Lower leg skin (tissue), 4 donors: ENCODE results near the gene TRIP11. TPM values are rescaled to one million over a fixed set of nuclear protein-coding genes. Genes with fewer than 3 reads are reported as not detected.

Experiments used
- DNase-seq, 2 donors: peaks; one replicate each; pipeline ENCODE4 v3.0.0-alpha.2; 2019; ENCODE audit warnings: low spot score in 2 of 2
- H3K4me3 ChIP-seq: fragments of 200-600 bp; sonication (generic); 2 replicates; pipeline ENCODE4 v1.5.1; 2017; ENCODE audit warnings: mild to moderate bottlenecking, low read depth; ENCODE audit not compliant: poor library complexity, severe bottlenecking
- POLR2A ChIP-seq, 2 donors: fragments of 450-650 bp; IDR thresholded peaks; one replicate each; pipeline ENCODE4 v1.6.1; 2016 to 2017; ENCODE audit warnings: antibody characterized with exemption in 2 of 2, mild to moderate bottlenecking in 1 of 2, moderate library complexity in 1 of 2
- WGBS, 2 donors: methylation state at CpG; one replicate each; pipeline ENCODE4 v1.1.5; 2018; 5-methylcytosine and 5-hydroxymethylcytosine counted together
- intact Hi-C: fragments of 100-400 bp; cut with DNase I; formaldehyde crosslinking; loops from one replicate; pipeline ENCODE4 v1.15.0; 2023; ENCODE audit warnings: low total_unique reads
- total RNA-seq, 4 donors: library from RNA; depleted of rRNA; stranded (reverse); fragments of >200 nt; gene quantifications; one replicate each; pipeline ENCODE4 v1.1.0, GENCODE V29; 2016
- TF ChIP-seq, protein P1 (sequence below), 3 donors: fragments of 450-650 bp; IDR thresholded peaks; one replicate each; pipeline ENCODE4 v1.5.1; 2016; ENCODE audit warnings: antibody characterized with exemption in 3 of 3, mild to moderate bottlenecking in 3 of 3, moderate library complexity in 2 of 3

TRIP11 gene
- total RNA-seq, 4 donors from 2014 or later = 18.5 to 37.0 (median 28.8) TPM

DNA sequence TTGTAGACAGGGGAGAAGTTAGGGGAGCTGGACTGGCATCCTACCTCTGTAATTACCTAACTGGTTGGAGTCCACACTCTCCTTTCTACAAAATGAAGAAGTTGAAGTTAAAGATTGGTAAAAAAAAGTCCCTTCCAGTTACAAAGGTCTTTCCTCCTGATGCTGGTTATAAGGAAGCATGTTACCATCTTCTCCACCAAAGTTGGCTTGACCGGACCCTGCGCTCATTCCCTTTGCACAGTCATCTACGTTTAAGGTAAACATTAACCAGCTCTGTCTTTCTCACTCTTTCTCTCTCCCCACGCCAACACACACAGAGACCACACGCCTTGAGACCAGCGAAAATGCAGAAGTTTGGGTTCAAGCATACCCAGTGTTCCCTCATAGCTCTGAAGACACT lies 104.3 kb downstream of the TRIP11 start:
- 95% methylated on average over 6 of the region's 6 CpGs for WGBS, 2 donors
- no peak overlapping the region for H3K4me3 ChIP-seq
- TF ChIP-seq, protein P1, sequence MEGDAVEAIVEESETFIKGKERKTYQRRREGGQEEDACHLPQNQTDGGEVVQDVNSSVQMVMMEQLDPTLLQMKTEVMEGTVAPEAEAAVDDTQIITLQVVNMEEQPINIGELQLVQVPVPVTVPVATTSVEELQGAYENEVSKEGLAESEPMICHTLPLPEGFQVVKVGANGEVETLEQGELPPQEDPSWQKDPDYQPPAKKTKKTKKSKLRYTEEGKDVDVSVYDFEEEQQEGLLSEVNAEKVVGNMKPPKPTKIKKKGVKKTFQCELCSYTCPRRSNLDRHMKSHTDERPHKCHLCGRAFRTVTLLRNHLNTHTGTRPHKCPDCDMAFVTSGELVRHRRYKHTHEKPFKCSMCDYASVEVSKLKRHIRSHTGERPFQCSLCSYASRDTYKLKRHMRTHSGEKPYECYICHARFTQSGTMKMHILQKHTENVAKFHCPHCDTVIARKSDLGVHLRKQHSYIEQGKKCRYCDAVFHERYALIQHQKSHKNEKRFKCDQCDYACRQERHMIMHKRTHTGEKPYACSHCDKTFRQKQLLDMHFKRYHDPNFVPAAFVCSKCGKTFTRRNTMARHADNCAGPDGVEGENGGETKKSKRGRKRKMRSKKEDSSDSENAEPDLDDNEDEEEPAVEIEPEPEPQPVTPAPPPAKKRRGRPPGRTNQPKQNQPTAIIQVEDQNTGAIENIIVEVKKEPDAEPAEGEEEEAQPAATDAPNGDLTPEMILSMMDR (IDR thresholded peaks at IDR 0.05) = no peak
- no peak for TF ChIP-seq POLR2A (IDR thresholded peaks at IDR 0.05)
- no peak for DNase-seq
- intact Hi-C loops = no loop called here

DNA sequence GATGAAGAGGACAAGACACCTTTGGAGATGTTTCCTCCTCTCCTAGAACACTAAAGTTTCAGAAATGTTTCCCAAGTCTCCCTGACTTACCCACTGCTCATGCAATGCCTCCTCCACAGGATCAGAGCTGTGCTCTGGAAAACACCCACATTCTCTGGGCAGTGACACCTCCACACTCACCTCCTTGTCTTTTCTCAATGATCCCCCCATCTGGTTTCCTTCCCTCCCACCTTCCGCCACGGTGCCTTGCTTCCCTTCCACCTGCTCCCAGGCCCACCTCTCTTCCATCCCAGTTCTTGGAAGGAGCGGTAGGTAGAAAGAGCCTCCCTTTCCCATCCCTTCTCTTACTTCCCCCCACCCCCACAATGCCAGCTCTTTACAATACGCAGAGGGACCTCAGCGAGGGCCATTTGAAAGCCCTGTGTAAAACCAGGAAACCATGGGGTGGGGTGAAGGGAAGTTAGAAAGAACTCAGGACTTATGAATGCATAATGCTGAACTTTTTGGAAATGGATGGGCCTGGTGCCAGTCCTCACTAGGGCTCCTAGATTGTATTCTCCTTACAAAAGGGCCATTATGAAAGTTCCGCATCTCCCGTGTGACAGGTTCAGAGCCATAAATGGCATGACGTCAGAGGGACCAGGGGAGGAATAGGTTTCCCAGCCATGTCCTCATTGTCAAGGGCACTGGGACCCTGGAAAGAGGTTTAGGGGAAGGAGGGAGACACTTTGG lies 105.1 kb downstream of the TRIP11 start:
- WGBS, 2 donors = 70 to 81% methylated on average over 8 of the region's 8 CpGs
- intact Hi-C loops = no loop called here
- H3K4me3 ChIP-seq = no peak overlapping the region
- no peak for DNase-seq
- no peak for TF ChIP-seq POLR2A (IDR thresholded peaks at IDR 0.05)
- TF ChIP-seq, protein P1 (IDR thresholded peaks at IDR 0.05) = no peak

DNA sequence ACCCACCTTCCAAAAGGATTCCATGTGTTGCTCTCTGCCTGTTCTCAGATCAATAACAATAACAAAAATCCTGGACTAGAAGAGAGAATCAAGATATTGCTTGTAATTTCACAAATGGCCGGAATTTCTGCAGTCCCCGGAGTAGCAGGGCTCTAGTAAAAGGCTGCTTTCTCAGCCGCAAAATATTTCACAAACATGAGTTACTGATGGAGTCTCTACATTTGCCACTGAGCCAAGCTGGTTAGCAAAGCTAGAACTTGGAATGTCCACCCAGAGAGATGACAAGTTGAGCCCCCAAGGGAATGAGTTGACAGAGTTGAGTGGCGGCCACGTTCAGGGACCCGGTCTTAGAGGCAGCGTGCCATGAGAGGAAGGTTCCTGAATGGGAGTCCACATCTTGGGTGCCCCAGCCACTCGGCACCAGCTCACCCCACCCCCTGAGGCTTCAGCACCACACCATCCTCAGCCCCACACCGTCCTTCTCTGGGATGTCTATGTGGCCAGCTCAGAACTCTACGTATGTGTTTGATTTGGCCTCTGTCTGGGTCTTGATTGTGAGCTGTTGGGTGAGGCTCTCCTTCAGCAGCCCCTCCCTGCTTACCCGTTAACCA lies 108.3 kb downstream of the TRIP11 start:
- intact Hi-C loops = no loop called here
- WGBS, 2 donors = 80 to 82% methylated on average over 11 of the region's 11 CpGs

DNA sequence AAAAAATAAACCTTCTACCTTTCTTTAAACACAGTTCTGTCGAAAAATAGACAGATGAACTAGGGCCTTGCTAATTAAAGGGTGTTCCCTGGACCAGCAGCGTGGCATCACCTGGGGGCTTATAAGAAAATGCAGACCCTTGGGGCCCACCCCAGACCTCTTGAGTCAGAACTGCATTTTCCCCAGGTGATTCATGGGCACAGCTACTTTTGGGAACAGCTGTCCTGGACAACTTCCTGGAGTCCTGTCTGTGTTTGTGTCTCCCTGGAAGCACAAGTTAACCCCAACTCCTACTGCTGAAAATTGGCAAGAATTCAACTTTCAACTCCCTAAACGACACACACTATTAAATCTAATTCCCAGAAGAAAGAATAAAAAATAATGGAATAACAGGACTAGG lies 110.2 kb downstream of the TRIP11 start:
- DNase-seq = no peak
- TF ChIP-seq, protein P1 (IDR thresholded peaks at IDR 0.05) = no peak
- no peak for TF ChIP-seq POLR2A (IDR thresholded peaks at IDR 0.05)
- 62 to 64% methylated on average over 3 of the region's 3 CpGs for WGBS, 2 donors
- H3K4me3 ChIP-seq = no peak overlapping the region
- intact Hi-C loops = no loop called here

More for the DNA sequence above, 108.3 kb downstream of the TRIP11 start:
- TF ChIP-seq, protein P1 (IDR thresholded peaks at IDR 0.05) = no peak
- no peak for DNase-seq
- no peak overlapping the region for H3K4me3 ChIP-seq

DNA sequence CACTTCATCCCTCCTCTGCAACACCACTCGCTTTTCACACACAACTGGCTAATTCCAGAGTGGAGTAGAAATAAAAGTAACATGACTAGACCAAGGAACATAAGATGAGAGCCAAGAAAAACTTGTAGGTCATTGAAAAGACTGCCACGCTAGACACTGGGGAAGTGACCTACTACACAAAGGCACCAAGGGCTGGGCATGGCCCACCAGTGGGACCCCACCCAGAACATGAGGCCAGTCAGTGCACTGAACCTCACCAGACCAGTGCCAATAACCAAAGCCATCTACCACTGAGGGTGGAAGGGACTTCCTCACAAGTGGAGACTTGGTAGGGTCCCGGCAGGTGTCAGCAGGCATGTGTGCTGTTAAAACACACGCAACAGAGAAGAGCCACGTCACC lies 112.1 kb downstream of the TRIP11 start:
- intact Hi-C loops = no loop called here
- TF ChIP-seq, protein P1 (IDR thresholded peaks at IDR 0.05) = no peak
- DNase-seq = no peak
- no peak overlapping the region for H3K4me3 ChIP-seq
- WGBS, 2 donors = 72 to 92% methylated on average over 5 of the region's 5 CpGs
